ENCODE results near the gene ABCF2.

The ABCF2 gene

GRCh38 chr7:151192002-151192539 lies 34.9 kb downstream of the ABCF2 start:
- no peak for ATAC-seq

GRCh38 chr7:151191544-151191943 lies 35.5 kb downstream of the ABCF2 start:
- ATAC-seq = no peak

GRCh38 chr7:151189038-151189437 lies 38.0 kb downstream of the ABCF2 start:
- no peak for ATAC-seq

- ATAC-seq = no peak
Measured at GRCh38 chr7:151188252-151188542, 38.8 kb downstream of the ABCF2 start.

- no peak for ATAC-seq
Measured at GRCh38 chr7:151187409-151188251, 39.4 kb downstream of the ABCF2 start.

- no peak for ATAC-seq
Measured at GRCh38 chr7:151186640-151187408, 40.2 kb downstream of the ABCF2 start, which contains the start of gene ASB10. Gene ASB10 (minus strand): TSS chr7:151187250. CDS start chr7:151187130, 120 bp downstream.

GRCh38 chr7:151185762-151186639 lies 41.0 kb downstream of the ABCF2 start:
- no peak for ATAC-seq

GRCh38 chr7:151181011-151181431 lies 46.0 kb downstream of the ABCF2 start:
- no peak for ATAC-seq

- ATAC-seq = no peak
Measured at GRCh38 chr7:151179946-151180345, 47.1 kb downstream of the ABCF2 start.

GRCh38 chr7:151179287-151179860 lies 47.6 kb downstream of the ABCF2 start:
- no peak for ATAC-seq

- no peak for ATAC-seq
Measured at GRCh38 chr7:151178831-151179230, 48.2 kb downstream of the ABCF2 start.

GRCh38 chr7:151178236-151178635 lies 48.8 kb downstream of the ABCF2 start:
- no peak for ATAC-seq

GRCh38 chr7:151177310-151177709 lies 49.7 kb downstream of the ABCF2 start:
- no peak for ATAC-seq

GRCh38 chr7:151176401-151176800 lies 50.6 kb downstream of the ABCF2 start:
- ATAC-seq = no peak

GRCh38 chr7:151175793-151176311 lies 51.2 kb downstream of the ABCF2 start:
- no peak for ATAC-seq

- no peak for ATAC-seq
Measured at GRCh38 chr7:151175047-151175792, 51.8 kb downstream of the ABCF2 start.

- peak in 1 of 2 donors; percentile 30 for ATAC-seq
Measured at GRCh38 chr7:151174246-151175046, 52.6 kb downstream of the ABCF2 start.

GRCh38 chr7:151173386-151174245 lies 53.4 kb downstream of the ABCF2 start:
- ATAC-seq = no peak

Data from activated CD4-positive, CD25-positive, alpha-beta regulatory T cell treated with anti-CD3 and anti-CD28 coated beads, Interleukin-2, amount 50 U/mL, for 24 hours (primary cell).